Measurements from ENCODE around the gene TRPM2.

TRPM2 gene

DNA sequence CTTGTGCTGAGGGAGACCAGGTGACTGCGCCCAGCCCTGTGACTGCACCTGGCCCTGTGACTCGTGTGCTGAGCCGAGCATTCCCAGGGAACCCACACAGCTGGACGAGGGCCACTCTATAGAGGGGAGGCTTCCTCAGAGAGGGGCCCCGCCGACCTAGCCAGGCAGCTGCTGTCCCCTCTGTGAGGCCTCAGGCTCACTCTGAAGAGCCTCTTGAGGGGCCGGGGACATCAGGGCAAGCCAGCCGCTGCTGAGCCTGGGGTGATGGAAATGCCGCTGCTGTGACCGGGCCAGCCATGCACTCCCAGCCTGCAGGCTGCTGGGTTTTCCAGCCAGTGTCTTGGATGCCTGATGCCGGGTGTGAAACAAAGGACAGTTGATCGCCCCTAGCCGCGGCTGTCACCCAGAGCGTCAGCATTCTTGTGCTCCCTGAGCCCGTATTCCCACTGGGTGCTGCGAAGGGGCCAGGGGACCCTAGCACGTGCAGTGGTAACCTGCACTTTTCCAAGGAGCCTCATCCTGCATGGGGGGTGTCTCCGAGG lies 36.1 kb upstream of the TRPM2 start:
- TF ChIP-seq, protein P1, sequence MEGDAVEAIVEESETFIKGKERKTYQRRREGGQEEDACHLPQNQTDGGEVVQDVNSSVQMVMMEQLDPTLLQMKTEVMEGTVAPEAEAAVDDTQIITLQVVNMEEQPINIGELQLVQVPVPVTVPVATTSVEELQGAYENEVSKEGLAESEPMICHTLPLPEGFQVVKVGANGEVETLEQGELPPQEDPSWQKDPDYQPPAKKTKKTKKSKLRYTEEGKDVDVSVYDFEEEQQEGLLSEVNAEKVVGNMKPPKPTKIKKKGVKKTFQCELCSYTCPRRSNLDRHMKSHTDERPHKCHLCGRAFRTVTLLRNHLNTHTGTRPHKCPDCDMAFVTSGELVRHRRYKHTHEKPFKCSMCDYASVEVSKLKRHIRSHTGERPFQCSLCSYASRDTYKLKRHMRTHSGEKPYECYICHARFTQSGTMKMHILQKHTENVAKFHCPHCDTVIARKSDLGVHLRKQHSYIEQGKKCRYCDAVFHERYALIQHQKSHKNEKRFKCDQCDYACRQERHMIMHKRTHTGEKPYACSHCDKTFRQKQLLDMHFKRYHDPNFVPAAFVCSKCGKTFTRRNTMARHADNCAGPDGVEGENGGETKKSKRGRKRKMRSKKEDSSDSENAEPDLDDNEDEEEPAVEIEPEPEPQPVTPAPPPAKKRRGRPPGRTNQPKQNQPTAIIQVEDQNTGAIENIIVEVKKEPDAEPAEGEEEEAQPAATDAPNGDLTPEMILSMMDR (IDR thresholded peaks at IDR 0.05; ENCODE audit: low read depth, low read length): no peak
- no peak overlapping the region for H3K4me3 ChIP-seq (ENCODE audit: low read depth, low read length)

DNA sequence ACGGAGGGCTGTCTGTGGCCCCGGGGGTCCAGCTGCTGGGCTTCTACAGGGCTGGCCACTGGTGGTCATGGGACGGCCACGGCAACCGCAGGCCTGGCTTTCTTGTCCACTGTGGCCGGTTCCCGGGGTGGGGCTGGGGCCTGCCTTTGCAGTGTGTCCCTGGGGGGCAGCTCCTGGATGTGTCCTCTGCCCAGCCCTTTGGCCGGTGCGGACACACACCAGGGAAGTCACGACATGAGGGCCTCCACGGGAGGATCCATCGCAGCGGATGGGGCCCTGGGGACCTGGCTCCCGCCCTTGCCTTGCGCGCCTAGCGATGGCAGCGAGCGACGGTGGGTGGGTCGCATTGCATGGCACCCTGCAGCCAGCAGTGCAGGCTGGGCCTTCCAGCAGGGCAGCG lies 35.5 kb upstream of the TRPM2 start:
- H3K4me3 ChIP-seq (ENCODE audit: low read depth, low read length): no peak overlapping the region

DNA sequence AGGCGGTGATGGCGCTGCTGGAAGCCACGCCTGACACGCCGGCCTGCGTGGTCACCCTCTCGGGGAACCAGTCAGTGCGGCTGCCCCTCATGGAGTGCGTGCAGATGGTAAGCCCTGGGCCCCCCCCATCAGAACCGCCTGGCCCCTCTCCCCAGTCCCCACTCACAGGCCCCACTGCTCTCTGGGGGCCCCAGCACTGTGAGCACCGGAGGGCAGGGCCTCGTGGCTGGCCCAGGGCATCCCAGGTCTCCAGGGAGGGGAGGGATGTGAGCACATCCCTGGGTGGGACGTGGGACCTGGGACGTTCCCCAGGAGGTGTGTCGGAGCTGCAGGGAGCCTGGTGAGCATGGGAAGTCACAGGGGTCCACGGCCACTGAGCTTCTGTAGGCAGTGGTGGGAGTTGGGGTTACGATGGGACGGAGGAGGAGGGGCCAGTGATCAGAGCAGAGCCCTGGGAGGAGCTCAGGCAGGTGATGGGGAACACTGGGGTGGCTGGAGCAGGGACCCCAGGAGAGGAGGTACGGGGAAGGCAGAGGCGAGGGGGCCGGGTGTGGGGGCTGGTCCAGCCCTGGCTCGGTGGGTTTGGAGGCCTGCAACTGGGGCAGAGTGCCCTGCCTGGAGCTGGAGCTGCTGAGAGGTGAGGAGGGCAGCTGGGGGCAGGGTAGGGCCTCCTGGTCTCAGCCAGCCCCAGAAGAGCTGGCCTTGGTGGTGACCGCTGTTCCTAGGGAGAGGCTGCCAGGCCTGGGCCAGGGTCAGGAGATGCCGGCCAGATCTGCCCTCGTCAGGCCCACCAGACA lies 34.7 kb upstream of the TRPM2 start:
- H3K4me3 ChIP-seq (ENCODE audit: low read depth, low read length): no peak overlapping the region
- TF ChIP-seq, protein P1 (IDR thresholded peaks at IDR 0.05; ENCODE audit: low read depth, low read length): no peak

More for the DNA sequence above, 35.5 kb upstream of the TRPM2 start:
- TF ChIP-seq, protein P1 (IDR thresholded peaks at IDR 0.05; ENCODE audit: low read depth, low read length): no peak

DNA sequence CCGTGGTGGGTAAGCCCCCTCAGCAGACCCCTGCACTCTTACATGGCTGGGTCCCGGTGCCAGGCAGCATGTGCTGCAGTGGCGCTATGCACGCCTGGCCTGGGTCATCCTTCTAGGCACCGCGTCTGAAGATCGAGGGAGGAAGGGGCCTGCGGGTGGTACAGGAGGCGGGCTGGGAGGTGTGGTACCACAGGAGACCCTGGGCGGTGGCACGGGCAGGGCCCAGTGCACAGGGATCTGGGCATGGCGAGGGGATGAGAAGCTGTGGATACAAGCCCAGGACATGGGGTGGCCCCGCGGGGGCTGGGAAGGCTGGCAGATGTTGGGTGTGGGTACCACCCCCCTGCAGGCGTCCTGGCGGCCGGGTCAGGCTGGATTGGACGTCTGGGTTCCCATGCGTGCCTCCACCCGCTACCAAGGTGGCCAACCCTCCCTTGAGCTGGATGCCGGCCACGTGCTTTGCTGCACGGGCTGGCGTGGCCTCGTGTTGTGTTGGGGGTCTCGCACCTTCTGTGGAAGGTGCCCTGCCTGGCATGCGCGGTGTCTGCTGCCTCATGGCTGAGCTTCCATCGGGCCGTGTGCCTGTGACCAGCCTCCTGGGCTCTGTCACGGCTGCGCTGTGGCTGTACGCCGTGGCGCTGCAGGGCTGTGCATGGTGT lies 33.9 kb upstream of the TRPM2 start:
- TF ChIP-seq, protein P1 (IDR thresholded peaks at IDR 0.05; ENCODE audit: low read depth, low read length): no peak

DNA sequence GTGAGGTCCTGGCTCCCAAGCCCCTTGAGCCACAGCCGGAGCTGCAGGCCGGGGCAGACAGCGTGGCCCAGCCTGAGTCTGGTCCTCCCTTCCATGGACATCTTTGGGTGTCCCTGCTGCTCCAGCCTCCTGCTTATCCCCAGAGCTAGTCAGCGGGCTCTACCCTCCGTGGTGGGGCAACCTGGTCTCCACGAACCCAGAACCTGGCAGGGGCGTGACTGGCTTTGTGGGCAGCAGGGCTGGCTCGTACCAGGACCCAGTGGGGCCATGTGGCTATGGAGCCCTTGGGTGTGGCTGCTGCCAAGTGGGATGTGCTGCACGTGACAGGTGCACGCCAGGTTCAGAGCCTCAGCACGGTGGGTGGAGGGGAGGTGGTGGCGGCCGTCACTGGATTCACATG lies 32.6 kb upstream of the TRPM2 start:
- TF ChIP-seq, protein P1 (IDR thresholded peaks at IDR 0.05; ENCODE audit: low read depth, low read length): no peak
- no peak overlapping the region for H3K4me3 ChIP-seq (ENCODE audit: low read depth, low read length)

More for the DNA sequence above, 33.9 kb upstream of the TRPM2 start:
- no peak overlapping the region for H3K4me3 ChIP-seq (ENCODE audit: low read depth, low read length)

DNA sequence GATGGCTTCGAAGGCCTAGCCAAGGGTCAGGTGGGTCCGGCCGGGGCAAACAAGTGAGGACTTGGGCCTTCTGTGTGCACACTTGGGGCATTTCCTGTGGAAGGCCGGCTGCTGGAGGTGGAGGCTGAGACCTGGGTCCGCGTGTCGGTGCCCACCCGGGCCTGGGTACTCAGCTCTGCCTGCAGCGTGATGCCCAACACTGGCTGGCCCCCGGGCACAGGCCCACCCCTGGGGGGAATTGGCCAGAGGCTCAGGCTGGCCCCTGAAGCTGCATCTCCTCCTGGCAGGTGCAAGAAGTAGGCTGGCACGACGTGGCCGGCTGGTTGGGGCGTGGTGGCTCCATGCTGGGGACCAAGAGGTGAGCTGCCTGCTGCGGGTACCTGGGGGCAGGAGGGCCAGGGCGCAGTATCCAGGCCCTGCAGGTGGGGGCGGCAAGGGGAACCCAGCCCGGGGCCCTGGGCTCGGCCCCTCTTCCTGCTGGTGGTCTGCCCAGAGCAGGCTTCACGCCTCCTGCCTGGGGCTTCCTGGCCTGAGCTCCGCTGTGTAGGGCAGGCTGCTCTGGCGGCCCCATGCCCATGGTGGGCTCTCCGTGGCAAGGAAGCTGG lies 31.5 kb upstream of the TRPM2 start:
- TF ChIP-seq, protein P1 (IDR thresholded peaks at IDR 0.05; ENCODE audit: low read depth, low read length): no peak
- no peak overlapping the region for H3K4me3 ChIP-seq (ENCODE audit: low read depth, low read length)

All from WI38 (cell line).